OCI-LY3 (cell line): ENCODE results near the gene PPP2R1B.
"Not testable (repeated sequence)": the region's sequence is repeated elsewhere in the genome, so short reads cannot be mapped to it uniquely, and the experiment has no call there.

Experiments
- H2AFZ ChIP-seq: fragments of 200-600, 300-600 bp; shearing (Covaris generic); 2 replicates; pipeline ENCODE4 v1.6.0; 2014; ENCODE audit warnings: antibody characterized with exemption, low read depth, low read length
- H3K27ac ChIP-seq: fragments of 200-600, 300-600 bp; sonication (generic); 2 replicates; pipeline ENCODE4 v1.5.1; 2014; ENCODE audit warnings: mild to moderate bottlenecking, low read length, moderate library complexity, mixed read lengths
- H3K27me3 ChIP-seq: fragments of 200-600, 300-600 bp; sonication (generic); 2 replicates; pipeline ENCODE4 v1.6.1; 2014; ENCODE audit warnings: low read depth, low read length, mixed read lengths
- H3K36me3 ChIP-seq: fragments of 200-600, 300-600 bp; sonication (generic); replicated peaks from 2 replicates; pipeline ENCODE3; 2014; ENCODE audit warnings: low read depth, low read length, mixed read lengths
- H3K4me1 ChIP-seq: fragments of 300-600, 200-600 bp; sonication (generic); 2 replicates; pipeline ENCODE4 v1.6.1; 2014; ENCODE audit warnings: low read length, mixed read lengths
- H3K4me2 ChIP-seq: fragments of 200-600, 300-600 bp; sonication (generic); 2 replicates; pipeline ENCODE4 v1.6.1; 2014; ENCODE audit warnings: low read length, mixed read lengths
- H3K4me3 ChIP-seq: fragments of 300-600, 200-600 bp; sonication (generic); 2 replicates; pipeline ENCODE4 v1.5.1; 2014; ENCODE audit warnings: antibody characterized with exemption, mild to moderate bottlenecking, low read length, moderate library complexity
- H3K79me2 ChIP-seq: fragments of 300-600, 200-600 bp; shearing (Covaris generic); 2 replicates; pipeline ENCODE4 v1.6.1; 2014; ENCODE audit warnings: mild to moderate bottlenecking, low read length, mixed read lengths
- H3K9ac ChIP-seq: fragments of 300-600, 200-600 bp; shearing (Covaris generic); 2 replicates; pipeline ENCODE4 v1.6.0; 2014; ENCODE audit warnings: mild to moderate bottlenecking, low read length, moderate library complexity
- H3K9me3 ChIP-seq: fragments of 200-600, 300-600 bp; shearing (Covaris generic); 2 replicates; pipeline ENCODE4 v1.6.1; 2014; ENCODE audit warnings: low read length, mixed read lengths; ENCODE audit not compliant: insufficient read depth
- H4K20me1 ChIP-seq: fragments of 200-600, 300-600 bp; sonication (generic); 2 replicates; pipeline ENCODE4 v1.6.1; 2016; ENCODE audit warnings: low read length, mixed read lengths; ENCODE audit not compliant: insufficient read depth
- EZH2phosphoT487 ChIP-seq: fragments of 200-600 bp; shearing (Covaris generic); IDR thresholded peaks from 2 replicates; pipeline ENCODE4 v1.6.1; 2018; ENCODE audit warnings: antibody characterized with exemption, mixed run types, low read depth
- TF ChIP-seq, protein P1 (sequence below): fragments of 200-600, 300-600 bp; sonication (generic); IDR thresholded peaks from 2 replicates; pipeline ENCODE4 v1.5.1; 2014; ENCODE audit warnings: antibody characterized with exemption, low read length, low read depth

The PPP2R1B gene

DNA sequence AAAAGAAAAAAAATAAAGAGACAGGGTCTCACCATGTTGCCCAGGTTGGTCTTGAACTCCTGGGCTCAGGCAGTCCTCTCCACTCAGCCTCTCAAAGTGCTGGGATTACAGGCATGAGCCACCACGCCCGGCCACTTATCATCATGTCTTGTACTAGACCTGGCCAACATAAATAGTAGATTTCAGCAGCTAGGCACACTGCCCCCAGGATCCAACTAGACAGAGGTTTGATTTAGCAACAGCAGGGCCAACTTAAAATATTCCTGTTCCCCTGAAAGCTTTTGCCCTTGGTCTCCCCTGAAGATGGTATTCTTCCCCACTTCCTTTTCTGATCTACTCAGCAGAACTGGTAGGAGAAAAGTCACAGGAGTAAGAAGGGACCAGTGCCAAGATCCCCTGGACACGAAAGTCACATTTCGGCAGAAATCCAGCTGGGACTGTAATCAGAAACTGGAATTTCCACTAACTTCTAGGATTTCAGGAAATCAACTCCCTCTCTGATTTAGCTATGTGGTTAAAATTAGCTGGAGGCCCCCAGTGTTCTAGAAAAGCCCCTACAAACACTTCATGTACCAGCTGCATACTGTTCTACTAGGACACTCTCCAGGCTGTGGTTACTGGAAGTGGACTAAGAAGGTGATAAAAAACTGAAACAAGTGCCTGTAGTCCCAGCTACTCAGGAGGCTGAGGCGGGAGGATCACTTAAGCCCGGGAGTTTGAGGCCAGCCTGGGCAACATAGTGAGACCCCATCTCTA is 8.9 kb upstream of the PPP2R1B start:
- H4K20me1 ChIP-seq = no peaks in the 10 kb centered on the region
- no peak overlapping the region for H3K27ac ChIP-seq
- no peaks in the 10 kb centered on the region for H3K36me3 ChIP-seq
- no peaks in the 10 kb centered on the region for H3K79me2 ChIP-seq
- no peaks in the 10 kb centered on the region for H3K9me3 ChIP-seq
- TF ChIP-seq, protein P1, sequence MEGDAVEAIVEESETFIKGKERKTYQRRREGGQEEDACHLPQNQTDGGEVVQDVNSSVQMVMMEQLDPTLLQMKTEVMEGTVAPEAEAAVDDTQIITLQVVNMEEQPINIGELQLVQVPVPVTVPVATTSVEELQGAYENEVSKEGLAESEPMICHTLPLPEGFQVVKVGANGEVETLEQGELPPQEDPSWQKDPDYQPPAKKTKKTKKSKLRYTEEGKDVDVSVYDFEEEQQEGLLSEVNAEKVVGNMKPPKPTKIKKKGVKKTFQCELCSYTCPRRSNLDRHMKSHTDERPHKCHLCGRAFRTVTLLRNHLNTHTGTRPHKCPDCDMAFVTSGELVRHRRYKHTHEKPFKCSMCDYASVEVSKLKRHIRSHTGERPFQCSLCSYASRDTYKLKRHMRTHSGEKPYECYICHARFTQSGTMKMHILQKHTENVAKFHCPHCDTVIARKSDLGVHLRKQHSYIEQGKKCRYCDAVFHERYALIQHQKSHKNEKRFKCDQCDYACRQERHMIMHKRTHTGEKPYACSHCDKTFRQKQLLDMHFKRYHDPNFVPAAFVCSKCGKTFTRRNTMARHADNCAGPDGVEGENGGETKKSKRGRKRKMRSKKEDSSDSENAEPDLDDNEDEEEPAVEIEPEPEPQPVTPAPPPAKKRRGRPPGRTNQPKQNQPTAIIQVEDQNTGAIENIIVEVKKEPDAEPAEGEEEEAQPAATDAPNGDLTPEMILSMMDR = no peak
- H3K9ac ChIP-seq = no peak overlapping the region
- peaks cover 42% of the 10 kb centered on the region for H3K4me1 ChIP-seq
- H3K27me3 ChIP-seq = no peaks in the 10 kb centered on the region
- H3K4me2 ChIP-seq = no peak overlapping the region
- H3K4me3 ChIP-seq = no peak overlapping the region
- no peak overlapping the region for H2AFZ ChIP-seq

DNA sequence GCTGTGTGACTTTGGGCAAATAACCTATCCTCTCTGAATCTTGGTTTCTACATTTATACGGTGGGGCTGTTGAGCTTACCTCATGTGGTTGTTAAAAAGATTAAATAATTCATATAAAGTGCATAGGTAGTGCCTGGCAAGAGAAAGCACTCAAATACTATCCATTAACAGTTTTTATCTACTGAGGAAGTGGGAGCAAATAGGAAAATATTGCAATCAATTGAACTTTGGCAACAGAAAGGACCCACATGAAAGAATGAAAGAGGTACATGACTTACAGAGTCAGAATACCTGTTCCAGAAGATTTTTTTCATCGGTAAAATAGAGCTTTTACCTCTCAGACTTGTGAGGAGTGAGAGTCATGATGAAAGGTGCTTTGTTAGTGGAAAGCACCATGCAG is 6.3 kb upstream of the PPP2R1B start:
- Histone ChIP-seq H3K36me3 (no peaks in the 10 kb centered on the region), H3K27me3 (no peaks in the 10 kb centered on the region), H3K27ac (no peak overlapping the region), H3K79me2 (no peaks in the 10 kb centered on the region), H2AFZ (no peak overlapping the region), H3K9ac (no peak overlapping the region), H4K20me1 (no peaks in the 10 kb centered on the region), H3K4me3 (no peak overlapping the region), H3K9me3 (no peaks in the 10 kb centered on the region), H3K4me1 (peaks cover 28% of the 10 kb centered on the region), H3K4me2 (no peak overlapping the region)
- TF ChIP-seq, protein P1 = no peak
- no peak for TF ChIP-seq EZH2phosphoT487

DNA sequence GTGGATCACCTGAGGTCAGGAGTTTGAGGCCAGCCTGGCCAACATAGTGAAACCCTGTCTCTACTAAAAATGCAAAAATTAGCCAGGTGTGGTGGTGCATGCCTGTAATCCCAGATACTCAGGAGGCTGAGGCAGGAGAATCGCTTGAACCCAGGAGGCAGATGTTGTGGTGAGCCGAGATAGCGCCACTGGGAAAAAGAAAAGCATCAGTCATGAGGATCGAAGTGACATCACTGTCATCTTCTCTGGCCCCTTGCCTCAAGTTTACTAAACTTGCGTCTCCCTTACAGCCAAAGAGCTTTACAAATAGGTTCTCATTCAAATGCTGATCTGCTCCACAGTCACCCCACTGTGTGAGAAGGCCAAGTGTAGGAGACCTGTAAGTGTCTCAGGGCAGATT is 5.0 kb upstream of the PPP2R1B start:
- not testable (repeated sequence) for H3K9ac ChIP-seq, H4K20me1 ChIP-seq, H3K79me2 ChIP-seq, H3K36me3 ChIP-seq, H3K9me3 ChIP-seq, H3K4me3 ChIP-seq, H3K27ac ChIP-seq, H3K4me2 ChIP-seq, H2AFZ ChIP-seq, H3K27me3 ChIP-seq
- H3K4me1 ChIP-seq = peaks cover 18% of the 10 kb centered on the region

DNA sequence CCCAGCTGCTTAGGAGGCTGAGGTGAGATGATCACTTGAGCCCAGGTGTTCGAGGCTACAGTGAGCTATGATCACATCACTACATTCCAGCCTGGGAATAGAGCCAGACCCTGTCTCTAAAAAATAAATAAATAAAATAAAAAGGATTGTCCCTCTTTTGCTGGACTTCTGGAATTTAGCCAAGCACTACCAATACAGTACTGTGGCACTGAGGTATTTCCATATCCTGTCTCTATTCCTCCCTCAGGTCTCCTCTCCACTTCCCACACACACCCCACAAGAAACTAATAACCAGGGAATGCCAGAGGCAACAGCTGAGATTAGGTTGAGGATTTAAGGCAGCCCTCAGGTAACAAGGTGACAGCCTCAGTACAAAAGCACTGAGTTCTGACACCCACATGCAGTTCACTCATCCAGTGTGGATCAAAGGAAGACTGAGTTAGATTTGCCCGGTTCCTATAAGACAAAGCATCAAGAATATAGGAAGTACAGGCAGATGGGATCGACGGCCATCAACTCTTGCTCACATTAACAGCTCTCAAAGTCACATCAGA is 4.5 kb upstream of the PPP2R1B start:
- Histone ChIP-seq H3K4me1 (peaks cover 13% of the 10 kb centered on the region), H2AFZ (no peak overlapping the region), H3K4me2 (no peak overlapping the region), H3K27me3 (no peaks in the 10 kb centered on the region), H3K9ac (no peak overlapping the region), H3K36me3 (no peaks in the 10 kb centered on the region), H3K27ac (no peak overlapping the region), H3K79me2 (peaks cover 5% of the 10 kb centered on the region), H3K9me3 (no peaks in the 10 kb centered on the region), H3K4me3 (no peak overlapping the region), H4K20me1 (no peaks in the 10 kb centered on the region)
- TF ChIP-seq EZH2phosphoT487 = no peak
- TF ChIP-seq, protein P1 = no peak
